ENCODE results near the gene FAM83G. TPM values are rescaled to one million over a fixed set of nuclear protein-coding genes. Genes with fewer than 3 reads are reported as not detected.

Gene FAM83G
- total RNA-seq, 3 donors from 2014 or later (not counting 1 experiment from before 2014, with no cell fraction given) = 3.8 to 6.5 (median 4.3) TPM

DNA sequence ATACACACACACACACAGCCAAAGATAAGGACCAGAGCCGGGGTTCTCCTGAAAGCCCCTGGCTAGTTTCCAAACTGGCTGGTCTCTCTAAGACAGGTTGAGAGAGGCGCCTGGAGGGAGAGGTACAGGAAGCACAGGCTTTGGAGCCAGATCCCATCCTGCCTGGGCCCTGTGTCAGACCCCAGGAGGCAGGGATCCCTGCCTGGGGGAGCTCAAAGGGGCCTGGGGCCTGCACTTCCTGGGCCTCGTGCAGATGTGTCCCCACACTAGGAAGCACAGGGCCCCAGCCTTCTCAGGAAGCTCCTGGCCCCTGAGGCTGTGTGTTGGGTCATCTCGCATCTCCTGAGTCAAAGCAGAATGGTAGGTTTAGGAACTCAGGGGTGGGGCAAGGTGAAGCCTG lies 36.6 kb downstream of the FAM83G start:
- Mint-ChIP-seq H3K36me3 (no peaks in the 10 kb centered on the region), H3K4me3 (no peak overlapping the region), H3K4me1 (peaks cover 0 to 5% of the 10 kb centered on the region in 2 donors), H3K27me3 (ENCODE audit: low read depth in 2 of 2) (peaks cover 0 to 3% of the 10 kb centered on the region in 2 donors), H3K27ac (no peak overlapping the region), H3K9me3 (no peaks in the 10 kb centered on the region)
- no peak overlapping the region for H3K4me3 ChIP-seq (ENCODE audit: low read length)
- no peaks in the 10 kb centered on the region for H3K9me3 ChIP-seq (ENCODE audit: control insufficient read depth, insufficient read depth, low read length)
- no peaks in the 10 kb centered on the region for H3K27me3 ChIP-seq (ENCODE audit: control insufficient read depth, insufficient read depth, low read length)
- TF ChIP-seq, protein P1, sequence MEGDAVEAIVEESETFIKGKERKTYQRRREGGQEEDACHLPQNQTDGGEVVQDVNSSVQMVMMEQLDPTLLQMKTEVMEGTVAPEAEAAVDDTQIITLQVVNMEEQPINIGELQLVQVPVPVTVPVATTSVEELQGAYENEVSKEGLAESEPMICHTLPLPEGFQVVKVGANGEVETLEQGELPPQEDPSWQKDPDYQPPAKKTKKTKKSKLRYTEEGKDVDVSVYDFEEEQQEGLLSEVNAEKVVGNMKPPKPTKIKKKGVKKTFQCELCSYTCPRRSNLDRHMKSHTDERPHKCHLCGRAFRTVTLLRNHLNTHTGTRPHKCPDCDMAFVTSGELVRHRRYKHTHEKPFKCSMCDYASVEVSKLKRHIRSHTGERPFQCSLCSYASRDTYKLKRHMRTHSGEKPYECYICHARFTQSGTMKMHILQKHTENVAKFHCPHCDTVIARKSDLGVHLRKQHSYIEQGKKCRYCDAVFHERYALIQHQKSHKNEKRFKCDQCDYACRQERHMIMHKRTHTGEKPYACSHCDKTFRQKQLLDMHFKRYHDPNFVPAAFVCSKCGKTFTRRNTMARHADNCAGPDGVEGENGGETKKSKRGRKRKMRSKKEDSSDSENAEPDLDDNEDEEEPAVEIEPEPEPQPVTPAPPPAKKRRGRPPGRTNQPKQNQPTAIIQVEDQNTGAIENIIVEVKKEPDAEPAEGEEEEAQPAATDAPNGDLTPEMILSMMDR (IDR thresholded peaks at IDR 0.05) = no peak
- 65% methylated on average over 4 of the region's 4 CpGs for WGBS (ENCODE audit: insufficient coverage)
- no peaks in the 10 kb centered on the region for H3K36me3 ChIP-seq (ENCODE audit: control insufficient read depth, insufficient read depth, low read length)
- H3K27ac ChIP-seq (ENCODE audit: low read length) = no peak overlapping the region
- peaks cover 4% of the 10 kb centered on the region for H3K4me1 ChIP-seq (ENCODE audit: control insufficient read depth, insufficient read depth, low read length)
- ATAC-seq = no peak
- intact Hi-C loops (cut with micrococcal nuclease) = no loop called here
- no peak for DNase-seq

DNA sequence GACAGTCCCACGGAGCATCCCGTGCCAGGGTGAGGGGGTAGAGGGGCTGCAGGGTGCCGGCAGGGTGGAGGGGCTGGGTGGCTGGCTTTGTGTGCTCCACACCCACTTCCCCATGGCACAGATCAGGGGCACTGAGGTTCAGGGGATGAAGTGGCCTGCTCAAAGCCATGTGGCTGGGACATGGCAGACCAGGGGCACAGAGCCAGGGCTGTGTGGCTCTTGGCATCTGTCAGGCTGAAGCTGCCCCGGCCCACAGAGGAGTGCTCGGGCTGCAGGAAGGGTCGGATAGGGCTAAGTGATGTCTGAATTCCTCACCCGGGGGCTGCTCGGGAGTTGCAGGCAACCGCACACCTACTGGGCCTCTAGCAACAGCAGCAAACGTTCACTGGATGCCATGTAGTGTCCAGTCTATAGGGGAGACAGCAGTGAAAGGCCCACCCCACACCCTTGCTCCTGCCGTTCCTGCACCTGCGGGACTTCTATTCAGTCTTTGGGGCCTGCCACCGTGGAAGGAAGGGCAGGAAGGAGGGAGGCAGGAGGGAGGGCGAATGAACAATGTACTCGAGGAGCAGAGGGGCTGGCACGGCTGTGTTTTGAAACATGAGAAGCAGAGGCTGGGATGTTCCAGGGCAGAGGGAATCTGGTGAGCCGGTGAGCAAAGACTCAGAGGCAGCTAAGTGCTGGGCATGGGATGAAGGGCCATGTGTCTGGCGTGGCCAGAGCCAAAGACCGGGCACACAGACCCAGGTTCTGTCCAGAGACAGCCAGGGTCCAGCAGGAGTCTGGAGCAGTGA lies 37.5 kb downstream of the FAM83G start:
- H3K9me3 ChIP-seq (ENCODE audit: control insufficient read depth, insufficient read depth, low read length) = no peaks in the 10 kb centered on the region
- TF ChIP-seq, protein P1 (IDR thresholded peaks at IDR 0.05) = no peak
- Mint-ChIP-seq H3K36me3 (no peaks in the 10 kb centered on the region), H3K27ac (no peak overlapping the region), H3K4me3 (no peak overlapping the region), H3K4me1 (peaks cover 0 to 5% of the 10 kb centered on the region in 2 donors), H3K27me3 (ENCODE audit: low read depth in 2 of 2) (peaks cover 0 to 5% of the 10 kb centered on the region in 2 donors), H3K9me3 (no peaks in the 10 kb centered on the region)
- peaks cover 4% of the 10 kb centered on the region for H3K4me1 ChIP-seq (ENCODE audit: control insufficient read depth, insufficient read depth, low read length)
- no peak overlapping the region for H3K4me3 ChIP-seq (ENCODE audit: low read length)
- intact Hi-C loops (cut with micrococcal nuclease) = no loop called here
- no peak for DNase-seq
- no peaks in the 10 kb centered on the region for H3K27me3 ChIP-seq (ENCODE audit: control insufficient read depth, insufficient read depth, low read length)
- no peak for ATAC-seq
- WGBS (ENCODE audit: insufficient coverage) = 67% methylated on average over 19 of the region's 19 CpGs
- no peak overlapping the region for H3K27ac ChIP-seq (ENCODE audit: low read length)
- no peaks in the 10 kb centered on the region for H3K36me3 ChIP-seq (ENCODE audit: control insufficient read depth, insufficient read depth, low read length)

DNA sequence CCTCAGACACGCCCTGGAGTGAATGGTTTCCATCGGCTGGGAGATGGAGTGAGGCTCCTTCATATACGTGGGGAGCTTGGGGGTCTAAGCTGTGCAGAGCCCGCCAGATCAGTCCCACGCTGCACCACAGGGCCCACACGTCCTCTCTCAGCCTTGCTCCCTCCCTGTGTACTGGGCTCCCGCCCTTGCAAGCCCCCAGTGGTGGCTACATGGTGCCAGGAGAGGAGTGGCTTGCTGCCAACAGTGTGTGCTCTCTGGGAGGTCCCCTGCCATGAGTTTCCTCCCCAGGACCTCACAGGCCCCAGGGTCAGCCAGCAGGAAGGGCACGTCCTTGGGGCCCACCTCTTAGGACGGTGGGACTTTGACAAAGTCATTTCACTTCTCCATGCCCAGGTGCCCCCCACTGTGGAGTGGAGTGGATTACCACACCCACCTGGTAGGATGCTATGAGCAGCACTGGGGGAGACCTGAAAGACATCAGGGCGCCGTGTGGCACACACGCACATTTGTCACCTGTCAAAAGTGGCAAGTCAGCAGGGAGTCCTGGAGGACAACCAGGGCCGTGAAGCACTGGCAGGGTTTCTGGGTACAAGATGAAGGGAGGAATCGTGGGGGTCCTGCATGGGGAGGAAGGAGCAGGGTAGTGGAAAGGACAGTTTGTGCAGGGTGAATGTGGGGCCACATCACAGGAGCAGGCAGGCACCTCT lies 38.9 kb downstream of the FAM83G start:
- Histone ChIP-seq H3K27me3 (ENCODE audit: control insufficient read depth, insufficient read depth, low read length) (no peaks in the 10 kb centered on the region), H3K27ac (ENCODE audit: low read length) (no peak overlapping the region), H3K36me3 (ENCODE audit: control insufficient read depth, insufficient read depth, low read length) (no peaks in the 10 kb centered on the region), H3K9me3 (ENCODE audit: control insufficient read depth, insufficient read depth, low read length) (no peaks in the 10 kb centered on the region), H3K4me1 (ENCODE audit: control insufficient read depth, insufficient read depth, low read length) (peaks cover 11% of the 10 kb centered on the region), H3K4me3 (ENCODE audit: low read length) (no peak overlapping the region)
- Mint-ChIP-seq H3K4me3 (no peak overlapping the region), H3K27me3 (ENCODE audit: low read depth in 2 of 2) (peaks cover 0 to 9% of the 10 kb centered on the region in 2 donors), H3K9me3 (no peaks in the 10 kb centered on the region), H3K27ac (no peak overlapping the region), H3K36me3 (no peaks in the 10 kb centered on the region), H3K4me1 (peaks cover 2 to 8% of the 10 kb centered on the region in 2 donors)
- no peak for DNase-seq
- intact Hi-C loops (cut with micrococcal nuclease) = no loop called here
- TF ChIP-seq, protein P1 (IDR thresholded peaks at IDR 0.05) = no peak
- no peak for ATAC-seq
- WGBS (ENCODE audit: insufficient coverage) = 69% methylated on average over 14 of the region's 14 CpGs

All from natural killer cell (primary cell).